VCaP (cell line): ENCODE measurements around the gene MYLK.
"Not testable (repeated sequence)": the region's sequence is repeated elsewhere in the genome, so short reads cannot be mapped to it uniquely, and the experiment has no call there.

Experiments
- H3K27ac ChIP-seq: fragments of 450-650 bp; 2 replicates; pipeline ENCODE4 v1.5.1; 2017
- CTCF ChIP-seq: fragments of 450-650 bp; conservative IDR thresholded peaks from 2 replicates; pipeline ENCODE4 v1.5.1; 2017; ENCODE audit warnings: mild to moderate bottlenecking, moderate library complexity

Gene MYLK

GRCh38 chr3:123740391-123740822 is 143.7 kb downstream of the MYLK start:
- no peak overlapping the region for H3K27ac ChIP-seq
- no peak for TF ChIP-seq CTCF

- TF ChIP-seq CTCF, result no peak
- H3K27ac ChIP-seq, result no peak overlapping the region
Measured at GRCh38 chr3:123739754-123740153, 144.4 kb downstream of the MYLK start.

- TF ChIP-seq CTCF, result no peak
- no peak overlapping the region for H3K27ac ChIP-seq
Measured at GRCh38 chr3:123739106-123739505, 145.0 kb downstream of the MYLK start.

DNA sequence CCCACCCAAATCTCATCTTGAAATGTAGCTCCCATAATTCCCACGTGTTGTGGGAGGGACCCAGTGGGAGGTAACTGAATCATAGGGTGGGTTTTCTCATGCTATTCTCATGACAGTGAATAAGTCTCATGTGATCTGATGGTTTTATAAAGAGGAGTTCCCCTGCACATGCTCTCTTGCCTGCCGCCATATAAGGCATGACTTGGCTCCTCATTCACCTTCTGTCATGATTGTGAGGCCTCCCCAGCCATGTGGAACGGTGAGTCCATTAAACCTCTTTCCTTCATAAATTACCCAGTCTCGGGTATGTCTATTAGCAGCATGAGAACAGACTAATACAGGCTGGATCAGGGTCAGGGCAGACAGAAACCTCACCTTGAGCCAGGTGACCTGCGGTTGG is 145.6 kb downstream of the MYLK start:
- H3K27ac ChIP-seq, result not testable (repeated sequence)

DNA sequence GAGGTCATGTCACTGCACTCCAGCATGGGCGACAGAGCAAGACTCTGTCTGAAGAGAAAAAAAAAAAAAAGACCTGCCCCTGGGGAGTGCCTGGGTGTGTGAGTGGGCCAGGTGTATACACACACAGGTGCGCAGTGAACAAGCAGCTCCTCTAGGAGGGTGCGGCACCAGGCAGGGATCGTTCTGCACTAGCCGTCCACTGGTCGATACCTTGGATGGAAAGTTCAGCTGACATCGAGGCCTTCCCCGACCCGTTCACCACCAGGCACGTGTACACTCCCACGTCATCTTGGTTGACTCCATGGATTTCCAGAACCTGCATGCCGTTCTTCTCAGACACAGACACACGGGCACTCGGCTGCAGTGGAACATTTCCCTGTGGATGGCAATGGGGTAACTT is 147.0 kb downstream of the MYLK start:
- TF ChIP-seq CTCF, result no peak
- H3K27ac ChIP-seq, result no peak overlapping the region

DNA sequence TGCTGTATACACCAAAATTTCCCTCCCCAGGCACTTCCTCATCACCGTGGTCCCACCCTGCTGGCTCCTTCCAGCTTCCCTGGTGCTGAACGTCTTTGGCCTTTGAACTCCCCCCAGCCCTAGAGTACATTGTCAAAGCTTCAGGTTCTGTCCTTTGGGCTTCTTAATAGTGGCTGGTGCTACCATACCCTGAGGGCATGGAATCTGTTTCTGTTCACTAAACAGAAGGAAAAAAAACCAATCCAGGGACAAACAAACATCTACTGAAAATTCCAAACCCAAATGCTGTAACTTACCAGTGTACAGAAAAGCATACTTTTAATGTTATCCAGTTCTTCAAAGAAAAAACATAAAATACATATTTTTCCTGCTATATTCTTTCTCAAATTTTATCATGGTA is 148.7 kb downstream of the MYLK start:
- TF ChIP-seq CTCF, result no peak
- H3K27ac ChIP-seq, result no peak overlapping the region

DNA sequence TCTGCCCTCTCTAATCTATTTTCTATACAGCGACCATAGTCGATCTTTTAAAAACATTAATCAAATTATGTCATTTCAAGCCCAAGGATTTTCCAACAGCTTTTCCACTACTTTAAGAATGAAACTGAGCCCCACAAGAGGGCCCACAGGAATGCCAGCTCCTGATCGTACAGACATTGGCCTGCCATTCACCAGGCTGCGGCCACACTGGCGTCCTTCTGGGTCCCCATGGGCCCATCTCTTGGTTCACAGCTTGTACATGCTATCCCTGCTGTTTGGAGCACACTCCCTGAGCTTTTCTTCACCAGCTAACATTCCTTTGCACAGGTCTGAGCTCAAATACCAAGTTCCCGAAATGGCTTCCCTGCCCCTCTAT is 149.6 kb downstream of the MYLK start:
- H3K27ac ChIP-seq, result no peak overlapping the region
- TF ChIP-seq CTCF, result no peak

DNA sequence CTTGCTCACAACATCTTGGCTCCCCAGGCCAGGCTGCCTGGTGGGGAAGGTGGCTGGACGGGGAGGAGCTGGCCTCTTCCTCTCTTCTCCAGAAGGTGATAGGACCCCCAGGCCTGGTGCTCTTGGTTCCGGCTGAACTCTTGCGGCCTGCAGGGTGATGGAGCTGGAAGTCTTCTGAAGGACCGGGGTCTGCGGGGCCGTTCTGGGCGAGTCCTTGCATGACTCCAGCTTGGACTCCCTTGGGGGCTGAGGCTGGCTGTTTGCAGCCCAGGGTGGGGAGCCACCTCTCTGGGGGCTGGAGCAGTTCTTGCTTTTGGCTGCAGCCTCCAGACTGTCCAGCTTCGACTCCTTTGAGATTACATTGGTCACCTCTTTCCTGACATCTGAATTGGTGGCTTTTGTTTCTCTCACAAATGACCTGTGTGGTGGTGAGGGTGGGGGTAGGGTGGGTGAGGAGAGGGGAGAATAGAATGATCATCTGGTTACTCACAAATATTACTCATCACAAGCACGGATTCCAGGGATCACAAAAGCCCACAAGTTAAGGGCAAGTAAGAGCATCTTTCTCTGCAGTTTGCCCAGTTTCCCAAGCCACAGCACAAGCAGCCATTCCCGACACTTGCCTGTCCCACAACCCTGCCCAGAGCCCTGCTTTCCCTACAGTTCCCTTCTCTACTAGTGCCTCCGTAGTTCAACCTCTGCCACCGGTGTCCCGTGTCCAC is 150.2 kb downstream of the MYLK start:
- TF ChIP-seq CTCF, result no peak
- no peak overlapping the region for H3K27ac ChIP-seq
